ENCODE results near the gene FRG2.
"Not testable (repeated sequence)": the region's sequence is repeated elsewhere in the genome, so short reads cannot be mapped to it uniquely, and the experiment has no call there.

FRG2 gene

DNA sequence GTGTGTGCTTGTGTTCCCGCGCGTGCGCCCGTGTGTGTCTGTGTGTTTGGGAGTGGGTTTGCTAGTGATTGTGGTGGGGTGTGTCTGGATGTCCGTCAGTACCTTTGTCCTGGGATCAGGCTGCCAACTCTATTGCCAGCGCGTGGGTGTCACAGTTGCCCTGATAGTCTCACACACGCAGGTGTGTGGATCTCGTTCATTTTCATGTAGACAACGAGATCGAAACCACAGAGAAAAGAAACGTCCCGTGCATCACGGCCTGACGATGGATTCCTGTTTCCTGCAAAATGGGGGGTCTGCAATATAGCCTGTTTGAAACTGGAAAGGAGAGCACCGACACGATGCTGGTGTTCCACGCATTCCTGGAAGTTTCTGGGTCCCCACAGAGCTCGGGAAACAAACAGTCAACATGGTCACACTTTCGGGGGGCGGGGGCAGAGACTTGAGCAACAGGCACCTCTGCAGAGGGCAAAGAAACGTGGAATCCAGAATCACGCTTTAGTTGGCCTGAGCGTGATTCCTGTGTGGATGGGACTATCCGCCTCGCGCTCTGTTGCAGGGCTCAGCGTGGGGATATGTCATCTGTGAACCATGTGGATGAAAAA, 7.1 kb downstream of the FRG2 start:
- not testable (repeated sequence) for ATAC-seq (ENCODE audit: low read depth); DNase-seq (ENCODE audit: low spot score in 2 of 2); H3K9me3 Mint-ChIP-seq
- Mint-ChIP-seq H3K4me1 (peaks cover 21% of the 10 kb centered on the region), H3K36me3 (peaks cover 14% of the 10 kb centered on the region), H3K27ac (peak overlapping the region; percentile 80), H3K4me3 (peak overlapping the region; percentile 58), H3K27me3 (peaks cover 37% of the 10 kb centered on the region)

DNA sequence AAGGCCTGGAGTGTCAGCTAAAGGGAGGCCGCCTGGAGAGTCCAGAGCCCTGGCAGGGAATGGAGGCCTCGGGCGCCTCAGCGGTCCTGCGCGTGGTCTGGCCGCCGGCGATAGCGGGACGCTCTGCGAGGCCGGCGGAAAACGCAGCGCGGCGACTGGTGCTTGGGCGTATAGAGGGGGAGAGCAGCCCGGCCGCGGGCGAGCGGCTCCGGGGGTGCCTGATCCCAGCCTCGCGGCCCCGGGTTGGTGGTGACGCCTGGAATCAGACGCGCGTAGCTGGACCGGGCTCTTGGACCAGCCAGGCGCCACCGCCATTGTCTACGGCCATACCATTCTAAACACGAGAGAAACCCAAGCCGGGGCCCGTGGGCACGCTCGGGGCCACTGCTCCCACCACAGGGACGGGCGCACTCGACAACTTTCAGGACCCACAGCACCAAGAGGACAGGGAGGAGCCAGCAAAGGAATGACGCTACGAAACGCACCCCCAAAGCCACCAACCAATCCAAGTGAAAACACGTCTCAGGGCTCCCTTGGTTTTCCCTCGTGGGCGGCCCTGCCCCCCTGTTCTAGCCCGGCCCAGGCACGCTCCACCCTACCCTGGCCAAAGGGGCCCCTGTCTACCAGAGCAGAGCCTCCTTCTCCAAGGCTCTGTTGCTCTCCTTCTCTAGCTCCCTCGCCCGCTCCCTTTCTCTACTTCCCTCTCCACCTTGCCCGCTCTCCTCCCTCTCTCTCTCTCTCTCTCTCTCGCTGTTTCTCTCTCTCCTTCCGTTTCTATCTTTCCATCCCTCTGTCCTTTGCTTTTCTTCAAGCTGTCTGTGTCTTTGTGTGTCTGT, 7.8 kb downstream of the FRG2 start:
- H3K4me3 Mint-ChIP-seq: peak overlapping the region; percentile 31
- H3K36me3 Mint-ChIP-seq: peaks cover 14% of the 10 kb centered on the region
- ATAC-seq (ENCODE audit: low read depth): no peak
- peaks cover 37% of the 10 kb centered on the region for H3K27me3 Mint-ChIP-seq
- peaks cover 21% of the 10 kb centered on the region for H3K4me1 Mint-ChIP-seq
- H3K9me3 Mint-ChIP-seq: peaks cover 9% of the 10 kb centered on the region
- H3K27ac Mint-ChIP-seq: peak overlapping the region; percentile 80
- no peak for DNase-seq (ENCODE audit: low spot score in 2 of 2)

DNA sequence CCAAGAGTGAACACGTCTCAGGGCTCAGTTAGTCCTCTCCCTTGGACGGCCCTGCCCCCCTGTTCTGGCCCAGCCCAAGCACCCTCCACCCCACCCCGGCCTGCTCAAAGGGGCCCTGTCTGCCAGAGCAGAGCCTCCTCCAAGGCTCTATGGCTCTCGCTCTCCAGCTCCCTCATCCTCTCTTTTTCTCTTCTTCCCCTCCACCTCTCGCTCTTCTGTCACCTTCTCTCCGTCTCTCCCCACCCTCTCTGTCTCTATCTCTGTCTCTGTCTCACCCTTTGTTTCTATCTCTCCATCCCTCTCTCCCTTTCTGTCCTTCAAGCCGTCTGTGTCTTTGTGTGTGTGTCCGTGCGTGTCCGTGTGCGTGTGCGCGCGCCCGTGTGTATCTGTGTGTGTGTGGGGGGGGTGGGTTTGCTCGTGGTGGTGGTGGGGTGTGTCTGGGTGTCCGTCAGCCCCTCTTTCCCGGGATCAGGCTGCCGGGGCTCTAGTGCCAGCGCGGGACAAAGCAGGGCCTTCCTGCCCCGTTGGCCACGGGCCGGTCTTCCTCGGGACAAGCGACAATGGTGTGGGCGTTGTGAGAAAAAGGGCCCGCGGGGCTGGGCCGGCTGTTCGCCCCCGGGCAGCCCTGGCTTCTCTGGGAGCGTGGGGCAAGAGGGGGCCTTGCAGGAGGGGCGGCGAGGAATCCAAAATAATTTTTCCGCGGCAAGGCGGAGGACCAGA, 8.7 kb downstream of the FRG2 start:
- H3K27ac Mint-ChIP-seq: peak overlapping the region; percentile 88
- peaks cover 8% of the 10 kb centered on the region for H3K9me3 Mint-ChIP-seq
- H3K36me3 Mint-ChIP-seq: peaks cover 13% of the 10 kb centered on the region
- peak overlapping the region; percentile 14 for H3K4me3 Mint-ChIP-seq
- peaks cover 37% of the 10 kb centered on the region for H3K27me3 Mint-ChIP-seq
- no peak for DNase-seq (ENCODE audit: low spot score in 2 of 2)
- peaks cover 21% of the 10 kb centered on the region for H3K4me1 Mint-ChIP-seq
- ATAC-seq (ENCODE audit: low read depth): no peak

DNA sequence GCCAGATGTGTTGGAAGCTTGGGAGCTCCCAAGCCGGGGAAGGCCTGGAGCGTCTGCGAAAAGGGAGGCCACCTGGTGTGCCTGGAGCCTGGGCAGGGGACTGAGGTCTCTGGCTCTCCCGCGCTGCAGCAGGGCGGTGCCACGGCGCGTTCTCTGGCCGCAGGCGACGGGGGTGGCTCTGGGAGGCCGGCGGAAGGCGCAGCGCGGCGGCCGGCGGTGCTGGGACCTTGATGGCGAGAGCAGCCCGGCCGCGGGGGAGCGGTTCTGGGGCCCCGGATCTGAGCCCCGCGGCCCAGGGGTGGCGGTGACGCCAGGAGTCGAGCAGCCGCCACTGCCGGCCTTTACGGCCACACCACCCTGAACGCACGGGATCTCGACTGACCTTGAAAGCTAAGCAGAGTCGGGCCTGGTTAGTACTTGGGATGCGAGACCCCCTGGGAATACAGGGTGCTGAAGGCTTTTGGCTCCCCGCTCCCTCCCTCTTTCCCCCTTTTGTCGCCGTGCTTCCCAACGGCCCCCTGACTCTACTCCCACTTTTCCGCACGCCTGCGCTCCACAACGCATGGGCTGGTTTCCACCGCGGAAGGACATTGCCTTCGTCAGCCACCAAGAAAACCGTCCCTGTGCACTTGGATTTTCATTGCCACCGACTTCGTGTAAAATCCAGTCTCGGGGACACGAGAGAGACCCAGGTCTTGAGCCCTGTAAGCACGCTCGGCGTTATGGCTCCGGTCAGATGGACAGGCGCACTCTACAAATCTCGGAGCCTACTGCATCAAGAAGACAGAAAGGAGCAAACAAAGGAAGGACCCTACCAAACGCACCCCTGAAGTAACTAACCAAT, 9.5 kb downstream of the FRG2 start:
- no peak for ATAC-seq (ENCODE audit: low read depth)
- Mint-ChIP-seq H3K27me3 (peaks cover 37% of the 10 kb centered on the region), H3K27ac (peak overlapping the region; percentile 88), H3K36me3 (peaks cover 13% of the 10 kb centered on the region), H3K4me3 (no peak overlapping the region), H3K4me1 (peaks cover 21% of the 10 kb centered on the region), H3K9me3 (peaks cover 8% of the 10 kb centered on the region)
- no peak for DNase-seq (ENCODE audit: low spot score in 2 of 2)

DNA sequence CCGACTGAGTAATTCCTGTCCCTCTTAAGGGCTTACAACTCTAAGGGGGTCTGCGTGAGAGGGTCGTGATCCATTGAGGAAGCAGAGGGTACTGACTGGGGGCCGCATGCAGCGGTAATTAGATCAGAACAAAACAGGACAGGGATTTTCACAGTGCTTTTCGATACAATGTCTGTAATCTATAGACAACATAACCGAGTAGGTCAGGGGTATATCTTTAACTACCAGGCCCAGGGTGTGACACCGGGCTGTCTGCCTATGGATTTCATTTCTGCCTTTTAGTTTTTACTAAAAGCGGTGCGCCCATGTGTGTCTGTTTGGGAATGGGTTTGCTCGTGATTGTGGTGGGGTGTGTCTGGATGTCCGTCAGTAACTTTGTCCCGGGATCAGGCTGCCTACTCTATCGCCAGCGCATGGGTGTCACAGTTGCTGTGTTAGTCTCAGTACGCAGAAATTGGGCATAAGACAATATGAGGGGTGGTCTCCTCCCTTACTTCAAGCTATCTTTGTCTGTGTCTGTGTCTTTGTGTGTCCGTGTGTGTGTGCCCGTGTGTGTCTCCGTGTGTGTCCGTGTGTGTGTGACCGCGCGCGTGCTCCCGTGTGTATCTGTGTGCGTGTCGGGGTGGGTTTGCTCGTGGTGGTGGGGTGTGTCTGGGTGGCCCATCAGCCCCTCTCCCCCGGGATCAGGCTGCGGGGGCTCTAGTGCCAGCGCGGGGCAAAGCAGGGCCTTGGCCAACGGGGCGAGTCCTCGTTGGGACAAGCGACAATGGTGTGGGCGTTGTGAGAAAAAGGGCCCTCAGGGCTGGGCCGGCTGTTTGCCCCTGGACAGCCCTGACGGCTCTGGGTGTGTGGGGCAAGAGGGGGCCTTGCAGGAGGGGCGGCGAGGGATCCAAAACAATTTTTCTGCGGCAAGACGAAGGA, 10.4 kb downstream of the FRG2 start:
- H3K9me3 Mint-ChIP-seq: peaks cover 8% of the 10 kb centered on the region
- no peak for ATAC-seq (ENCODE audit: low read depth)
- H3K27me3 Mint-ChIP-seq: peaks cover 37% of the 10 kb centered on the region
- peaks cover 21% of the 10 kb centered on the region for H3K4me1 Mint-ChIP-seq
- H3K4me3 Mint-ChIP-seq: no peak overlapping the region
- H3K27ac Mint-ChIP-seq: no peak overlapping the region
- H3K36me3 Mint-ChIP-seq: peaks cover 13% of the 10 kb centered on the region
- no peak for DNase-seq (ENCODE audit: low spot score in 2 of 2)

DNA sequence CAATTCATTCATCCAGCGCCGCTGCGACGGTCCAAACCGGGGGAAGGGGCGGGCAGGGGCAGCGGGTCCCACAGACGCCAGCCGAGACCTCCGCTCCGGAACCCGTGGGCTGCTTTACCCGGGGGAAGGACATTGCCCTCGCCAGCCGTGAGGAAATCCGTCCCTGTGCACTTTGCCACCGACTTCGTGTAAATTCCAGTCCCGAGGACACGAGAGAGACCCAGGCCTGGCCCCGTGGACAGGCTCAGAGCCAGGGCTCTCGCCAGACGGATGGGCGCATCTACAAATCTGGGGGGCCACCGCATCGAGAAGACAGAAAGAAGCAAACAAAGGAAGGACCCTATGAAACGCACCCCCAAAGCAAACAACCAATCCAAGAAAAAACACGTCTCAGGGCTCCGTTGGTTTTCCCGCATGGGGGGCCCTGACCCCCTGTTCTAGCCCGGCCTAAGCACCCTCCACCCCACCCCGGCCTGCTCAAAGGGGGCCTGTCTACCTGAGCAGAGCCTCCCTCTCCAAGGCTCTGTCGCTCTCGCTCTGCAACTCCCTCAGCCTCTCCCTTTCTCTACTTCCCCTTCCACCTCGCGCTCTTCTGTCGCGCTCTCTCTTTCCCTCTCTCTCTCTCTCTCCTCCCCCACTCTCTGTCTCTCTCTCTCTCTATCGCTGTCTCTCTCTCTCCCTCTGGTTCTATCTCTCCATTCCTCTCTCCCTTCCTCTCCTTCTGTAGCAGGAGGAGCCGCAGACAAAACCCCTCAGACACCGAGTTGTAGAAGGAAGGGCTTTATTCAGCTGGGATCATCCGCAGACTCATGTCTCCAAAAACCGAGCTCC, 11.3 kb downstream of the FRG2 start:
- peak overlapping the region; percentile 60 for H3K4me3 Mint-ChIP-seq
- DNase-seq (ENCODE audit: low spot score in 2 of 2): no peak

DNA sequence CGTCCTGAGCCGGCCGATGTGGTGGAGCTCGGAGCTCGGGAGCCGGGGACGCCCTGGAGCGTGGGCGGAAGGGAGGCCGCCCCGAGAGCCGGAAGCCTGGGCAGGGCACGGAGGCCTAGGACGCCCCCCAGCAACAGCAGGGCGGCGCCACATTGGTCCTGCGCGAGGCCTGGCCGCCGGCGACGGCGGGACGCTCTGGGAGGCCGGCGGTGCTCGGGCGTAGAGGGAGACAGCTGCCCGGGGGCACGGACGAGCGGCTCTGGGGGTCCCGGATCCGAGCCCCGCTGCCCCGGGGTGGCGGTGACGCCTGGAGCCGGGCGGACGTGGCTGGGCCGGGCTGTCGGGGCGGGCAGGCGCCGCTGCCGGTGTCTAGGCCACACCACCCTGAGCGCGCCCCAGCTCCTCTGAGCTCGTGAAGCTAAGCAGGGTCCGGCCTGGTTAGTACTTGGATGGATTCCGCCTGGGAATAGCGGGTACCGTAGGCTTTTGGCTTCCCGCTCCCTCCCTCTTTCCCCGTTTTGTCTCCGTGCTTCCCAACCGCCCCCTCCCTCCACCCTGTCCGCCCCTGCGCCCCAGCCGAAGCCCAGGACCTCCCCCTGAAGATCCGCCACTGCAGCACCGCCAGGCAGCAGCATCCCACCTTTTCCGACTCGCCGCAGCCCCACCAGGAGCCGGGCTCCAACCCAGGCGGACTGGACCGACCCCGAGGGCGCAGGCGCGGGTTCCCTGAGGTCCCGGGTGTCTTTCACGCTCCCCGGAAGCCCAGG, 12.1 kb downstream of the FRG2 start:
- H3K9me3 Mint-ChIP-seq: peaks cover 8% of the 10 kb centered on the region
- peaks cover 17% of the 10 kb centered on the region for H3K4me1 Mint-ChIP-seq
- H3K27me3 Mint-ChIP-seq: peaks cover 31% of the 10 kb centered on the region
- no peak for ATAC-seq (ENCODE audit: low read depth)
- DNase-seq (ENCODE audit: low spot score in 2 of 2): no peak
- peaks cover 13% of the 10 kb centered on the region for H3K36me3 Mint-ChIP-seq
- H3K4me3 Mint-ChIP-seq: no peak overlapping the region
- H3K27ac Mint-ChIP-seq: no peak overlapping the region

More for the DNA sequence above, 11.3 kb downstream of the FRG2 start:
- H3K27me3 Mint-ChIP-seq: peaks cover 33% of the 10 kb centered on the region
- ATAC-seq (ENCODE audit: low read depth): no peak
- H3K4me1 Mint-ChIP-seq: peaks cover 20% of the 10 kb centered on the region
- H3K36me3 Mint-ChIP-seq: peaks cover 13% of the 10 kb centered on the region
- H3K27ac Mint-ChIP-seq: no peak overlapping the region
- peaks cover 8% of the 10 kb centered on the region for H3K9me3 Mint-ChIP-seq

DNA sequence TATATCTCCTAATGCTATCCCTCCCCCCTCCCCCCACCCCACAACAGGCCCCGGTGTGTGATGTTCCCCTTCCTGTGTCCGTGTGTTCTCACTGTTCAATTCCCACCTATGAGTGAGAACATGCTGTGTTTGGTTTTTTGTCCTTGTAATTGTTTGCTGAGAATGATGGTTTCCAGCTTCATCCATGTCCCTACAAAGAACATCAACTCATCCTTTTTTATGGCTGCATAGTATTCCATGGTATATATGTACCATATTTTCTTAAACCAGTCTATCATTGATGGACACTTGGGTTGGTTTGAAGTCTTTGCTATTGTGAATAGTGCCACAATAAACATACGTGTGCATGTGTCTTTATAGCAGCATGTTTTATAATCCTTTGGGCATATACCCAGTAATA, 37.1 kb downstream of the FRG2 start:
- not testable (repeated sequence) for H3K27ac Mint-ChIP-seq; DNase-seq (ENCODE audit: low spot score in 2 of 2); H3K27me3 Mint-ChIP-seq; ATAC-seq (ENCODE audit: low read depth); H3K4me3 Mint-ChIP-seq; H3K4me1 Mint-ChIP-seq; H3K36me3 Mint-ChIP-seq; H3K9me3 Mint-ChIP-seq

DNA sequence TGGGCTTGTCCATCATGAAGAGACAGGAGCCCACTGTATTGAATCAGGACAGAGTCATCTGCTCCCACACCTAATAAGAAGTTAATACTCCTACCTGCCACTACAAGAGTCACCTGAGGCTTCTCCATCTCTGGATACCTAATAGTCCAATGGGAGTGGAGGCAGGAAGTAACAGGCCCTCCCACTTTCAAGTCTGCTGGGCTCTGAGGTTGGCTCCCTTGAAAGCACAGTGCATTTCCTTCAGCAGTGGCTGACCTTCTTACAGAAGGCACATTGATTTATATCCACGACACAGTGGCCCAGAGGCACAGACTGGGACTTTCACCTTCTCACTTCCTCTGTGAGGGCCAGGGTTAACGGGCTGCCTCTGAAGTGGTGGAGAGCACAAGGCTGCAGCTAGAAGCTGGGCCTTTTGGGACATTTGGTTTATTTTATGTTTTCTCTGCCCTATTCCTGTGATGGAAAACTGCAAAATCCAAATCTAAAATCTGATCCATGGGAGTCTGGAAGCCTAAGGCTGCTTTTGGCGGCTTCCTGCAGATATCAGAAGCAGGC, 38.1 kb downstream of the FRG2 start:
- H3K9me3 Mint-ChIP-seq: no peaks in the 10 kb centered on the region
- H3K27me3 Mint-ChIP-seq: peaks cover under 1% of the 10 kb centered on the region
- no peaks in the 10 kb centered on the region for H3K4me1 Mint-ChIP-seq
- no peaks in the 10 kb centered on the region for H3K36me3 Mint-ChIP-seq
- H3K4me3 Mint-ChIP-seq: no peak overlapping the region
- DNase-seq (ENCODE audit: low spot score in 2 of 2) (no peak), ATAC-seq (ENCODE audit: low read depth) (no peak)
- H3K27ac Mint-ChIP-seq: no peak overlapping the region

DNA sequence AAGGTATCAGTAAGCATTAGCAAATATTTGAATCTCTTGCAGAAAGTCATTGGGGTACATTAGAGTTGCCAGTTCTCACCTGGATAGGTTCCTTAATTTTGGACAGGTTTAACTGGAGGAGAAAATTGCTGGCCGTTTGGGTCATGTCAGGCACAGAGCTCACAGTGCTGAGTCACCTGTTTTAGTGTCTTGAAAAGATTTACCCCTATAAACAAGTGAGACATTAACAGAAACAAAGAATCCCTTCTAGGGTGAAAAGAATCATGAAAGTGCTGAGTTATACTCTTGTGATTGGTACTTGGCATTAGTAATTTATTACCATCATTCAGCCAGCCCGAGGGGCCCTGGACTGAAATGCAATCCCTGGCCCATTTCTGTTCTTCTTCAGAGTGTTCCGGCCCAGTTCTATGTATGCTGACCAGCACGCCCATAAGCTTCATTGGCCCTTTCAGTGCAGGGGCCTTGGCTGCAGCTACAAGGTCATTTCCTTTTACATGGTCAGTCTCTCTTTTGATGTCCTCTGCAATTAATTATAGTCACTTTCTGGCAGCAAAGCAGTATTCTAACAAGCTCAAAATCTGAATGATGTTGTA, 41.3 kb downstream of the FRG2 start:
- H3K27me3 Mint-ChIP-seq; H3K36me3 Mint-ChIP-seq; H3K27ac Mint-ChIP-seq; H3K4me1 Mint-ChIP-seq; DNase-seq (ENCODE audit: low spot score in 2 of 2); H3K4me3 Mint-ChIP-seq; ATAC-seq (ENCODE audit: low read depth); H3K9me3 Mint-ChIP-seq: not testable (repeated sequence)

DNA sequence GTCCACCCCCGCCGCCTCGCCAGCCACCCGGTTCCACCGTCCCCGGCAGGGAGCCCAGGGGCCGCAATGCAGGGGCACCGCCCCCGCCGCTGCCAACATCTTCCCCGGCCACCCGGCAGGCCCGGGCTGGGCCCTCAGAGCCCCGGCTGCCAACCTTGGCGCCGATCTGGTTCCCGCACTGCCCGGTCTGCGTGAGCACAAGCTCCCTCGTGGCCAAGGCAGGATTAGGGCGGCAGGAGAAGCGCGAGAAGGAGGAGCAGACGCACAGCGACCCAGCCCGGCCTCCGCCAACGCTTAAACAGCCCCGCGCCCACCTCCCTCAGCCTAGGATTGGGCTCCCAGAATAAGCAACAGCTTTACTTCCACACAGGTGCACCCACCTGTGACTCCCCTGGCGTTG, 42.4 kb downstream of the FRG2 start:
- not testable (repeated sequence) for H3K4me1 Mint-ChIP-seq; H3K27ac Mint-ChIP-seq; H3K4me3 Mint-ChIP-seq; H3K9me3 Mint-ChIP-seq; DNase-seq (ENCODE audit: low spot score in 2 of 2); H3K27me3 Mint-ChIP-seq; H3K36me3 Mint-ChIP-seq; ATAC-seq (ENCODE audit: low read depth)
